Mucosa of stomach (tissue), 1 donor: ENCODE data around the gene CC2D1A.
A peak's percentile ranks its signal among the peaks of the same experiment; 100 is the strongest.

Experiments used
- H3K27me3 ChIP-seq: one replicate; pipeline ENCODE4 v1.7.0; 2013; ENCODE audit warnings: mild to moderate bottlenecking, low read length; ENCODE audit not compliant: control insufficient read depth, insufficient read depth
- H3K36me3 ChIP-seq: one replicate; pipeline ENCODE4 v1.7.0; 2013; ENCODE audit warnings: low read length; ENCODE audit not compliant: control insufficient read depth, insufficient read depth
- H3K4me1 ChIP-seq: one replicate; pipeline ENCODE4 v1.7.0; 2013; ENCODE audit warnings: mild to moderate bottlenecking, low read length; ENCODE audit not compliant: control insufficient read depth, insufficient read depth
- H3K4me3 ChIP-seq: one replicate; pipeline ENCODE4 v1.7.0; 2013; ENCODE audit warnings: low read length
- H3K9ac ChIP-seq: one replicate; pipeline ENCODE4 v1.7.0; 2013; ENCODE audit warnings: mild to moderate bottlenecking, low read length, moderate library complexity
- H3K9me3 ChIP-seq: one replicate; pipeline ENCODE4 v1.7.0; 2013; ENCODE audit warnings: mild to moderate bottlenecking, low read length, moderate library complexity; ENCODE audit not compliant: control insufficient read depth
- donor health status: Pancreatic carcinoma.

Gene CC2D1A

GRCh38 chr19:13952931-13953531 is 47.0 kb downstream of the CC2D1A start:
- H3K36me3 ChIP-seq: peaks cover 16% of the 10 kb centered on the region
- peak overlapping the region; percentile 71 for H3K9ac ChIP-seq
- H3K4me1 ChIP-seq: peaks cover 12% of the 10 kb centered on the region
- peak overlapping the region; percentile 88 for H3K4me3 ChIP-seq
- no peaks in the 10 kb centered on the region for H3K9me3 ChIP-seq
- H3K27me3 ChIP-seq: no peaks in the 10 kb centered on the region

GRCh38 chr19:13954185-13954584 is 48.2 kb downstream of the CC2D1A start:
- Histone ChIP-seq H3K9ac (peak overlapping the region; percentile 71), H3K36me3 (peaks cover 21% of the 10 kb centered on the region), H3K9me3 (no peaks in the 10 kb centered on the region), H3K4me1 (peaks cover 12% of the 10 kb centered on the region), H3K4me3 (no peak overlapping the region), H3K27me3 (no peaks in the 10 kb centered on the region)

- H3K36me3 ChIP-seq: peaks cover 21% of the 10 kb centered on the region
Measured at GRCh38 chr19:13955662-13956364, 49.8 kb downstream of the CC2D1A start.

GRCh38 chr19:13956365-13956744 is 50.4 kb downstream of the CC2D1A start:
- H3K36me3 ChIP-seq: peaks cover 21% of the 10 kb centered on the region
- no peaks in the 10 kb centered on the region for H3K27me3 ChIP-seq
- H3K4me3 ChIP-seq: no peak overlapping the region
- H3K9ac ChIP-seq: no peak overlapping the region
- H3K9me3 ChIP-seq: no peaks in the 10 kb centered on the region
- H3K4me1 ChIP-seq: peaks cover 12% of the 10 kb centered on the region

More at GRCh38 chr19:13955662-13956364, 49.8 kb downstream of the CC2D1A start:
- Histone ChIP-seq H3K4me3 (no peak overlapping the region), H3K9ac (no peak overlapping the region), H3K4me1 (peaks cover 12% of the 10 kb centered on the region), H3K27me3 (no peaks in the 10 kb centered on the region), H3K9me3 (no peaks in the 10 kb centered on the region)

GRCh38 chr19:13957051-13957450 is 51.0 kb downstream of the CC2D1A start:
- peaks cover 21% of the 10 kb centered on the region for H3K36me3 ChIP-seq
- H3K4me1 ChIP-seq: peaks cover 12% of the 10 kb centered on the region
- no peak overlapping the region for H3K4me3 ChIP-seq
- H3K9ac ChIP-seq: no peak overlapping the region
- no peaks in the 10 kb centered on the region for H3K9me3 ChIP-seq
- H3K27me3 ChIP-seq: no peaks in the 10 kb centered on the region

GRCh38 chr19:13958043-13958442 is 52.0 kb downstream of the CC2D1A start:
- H3K4me1 ChIP-seq: peaks cover 11% of the 10 kb centered on the region
- H3K36me3 ChIP-seq: peaks cover 21% of the 10 kb centered on the region
- no peak overlapping the region for H3K4me3 ChIP-seq
- no peaks in the 10 kb centered on the region for H3K27me3 ChIP-seq
- H3K9me3 ChIP-seq: no peaks in the 10 kb centered on the region
- no peak overlapping the region for H3K9ac ChIP-seq

DNA sequence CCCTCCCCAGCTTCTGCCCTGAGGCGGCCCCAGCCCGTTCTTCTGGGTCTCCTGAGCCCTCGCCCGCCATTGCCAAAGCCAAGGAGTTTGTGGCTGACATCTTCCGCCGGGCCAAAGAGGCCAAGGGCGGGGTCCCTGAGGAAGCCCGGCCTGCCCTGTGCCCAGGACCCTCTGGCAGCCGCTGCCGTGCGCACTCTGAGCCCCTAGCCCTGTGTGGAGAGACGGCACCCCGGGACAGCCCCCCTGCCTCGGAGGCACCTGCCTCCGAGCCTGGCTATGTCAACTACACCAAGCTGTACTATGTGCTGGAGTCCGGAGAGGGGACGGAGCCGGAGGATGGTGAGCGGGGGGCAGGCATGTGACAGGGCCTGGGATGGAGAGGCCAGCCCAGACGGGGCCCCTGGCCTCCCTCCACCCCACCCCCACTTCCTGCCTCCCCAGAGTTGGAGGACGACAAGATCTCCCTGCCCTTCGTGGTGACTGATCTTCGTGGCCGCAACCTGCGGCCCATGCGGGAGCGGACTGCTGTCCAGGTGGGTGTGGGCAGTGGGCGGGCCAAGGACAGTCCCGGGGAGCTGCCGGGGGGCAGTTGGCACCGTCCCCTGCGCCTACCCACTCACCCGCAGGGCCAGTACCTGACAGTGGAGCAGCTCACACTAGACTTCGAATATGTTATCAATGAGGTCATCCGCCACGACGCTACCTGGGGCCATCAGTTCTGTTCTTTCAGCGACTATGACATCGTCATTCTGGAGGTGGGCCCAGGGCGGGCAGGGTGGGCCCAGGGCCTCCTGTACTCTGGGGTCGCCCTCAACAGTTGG is 53.4 kb downstream of the CC2D1A start:
- no peaks in the 10 kb centered on the region for H3K4me1 ChIP-seq
- no peak overlapping the region for H3K4me3 ChIP-seq
- no peaks in the 10 kb centered on the region for H3K9me3 ChIP-seq
- no peak overlapping the region for H3K9ac ChIP-seq
- peaks cover 21% of the 10 kb centered on the region for H3K36me3 ChIP-seq
- no peaks in the 10 kb centered on the region for H3K27me3 ChIP-seq

DNA sequence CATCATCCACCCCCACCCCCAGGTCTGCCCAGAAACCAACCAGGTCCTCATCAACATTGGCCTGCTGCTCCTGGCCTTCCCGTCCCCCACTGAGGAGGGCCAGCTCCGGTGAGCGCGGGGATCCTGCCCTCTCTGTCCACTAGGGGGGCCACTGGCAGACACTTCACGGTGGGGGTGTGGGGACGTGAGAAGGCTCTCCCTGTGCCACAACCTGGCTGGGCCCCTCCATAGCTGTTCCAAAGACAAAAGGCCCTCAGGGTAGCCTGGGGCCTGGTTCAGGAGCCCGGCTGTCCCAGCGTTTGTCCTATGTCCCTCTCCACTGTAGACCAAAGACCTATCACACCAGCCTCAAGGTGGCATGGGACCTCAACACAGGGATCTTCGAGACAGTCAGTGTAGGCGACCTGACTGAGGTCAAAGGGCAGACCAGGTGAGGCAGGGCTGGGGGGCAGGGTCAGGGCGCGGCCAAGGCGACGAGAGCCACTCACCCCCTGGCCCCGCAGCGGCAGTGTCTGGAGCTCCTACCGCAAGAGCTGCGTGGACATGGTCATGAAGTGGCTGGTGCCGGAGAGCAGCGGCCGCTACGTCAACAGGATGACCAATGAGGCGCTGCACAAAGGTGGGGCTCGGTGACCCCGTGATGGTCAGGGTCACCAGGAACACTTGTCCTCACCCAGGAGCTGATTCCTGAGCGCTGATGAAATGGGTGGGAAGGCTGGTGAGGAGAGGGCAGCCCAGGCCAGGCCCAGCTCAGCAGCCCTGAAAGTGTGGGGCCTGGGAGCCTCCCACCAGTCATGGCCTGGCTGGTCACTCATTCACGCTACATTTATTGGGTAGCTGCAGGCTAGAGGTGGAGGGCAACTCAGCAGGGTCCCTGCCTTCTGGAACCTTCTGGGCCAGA is 54.2 kb downstream of the CC2D1A start:
- H3K36me3 ChIP-seq: peaks cover 19% of the 10 kb centered on the region
- H3K4me1 ChIP-seq: no peaks in the 10 kb centered on the region
- no peaks in the 10 kb centered on the region for H3K27me3 ChIP-seq

DNA sequence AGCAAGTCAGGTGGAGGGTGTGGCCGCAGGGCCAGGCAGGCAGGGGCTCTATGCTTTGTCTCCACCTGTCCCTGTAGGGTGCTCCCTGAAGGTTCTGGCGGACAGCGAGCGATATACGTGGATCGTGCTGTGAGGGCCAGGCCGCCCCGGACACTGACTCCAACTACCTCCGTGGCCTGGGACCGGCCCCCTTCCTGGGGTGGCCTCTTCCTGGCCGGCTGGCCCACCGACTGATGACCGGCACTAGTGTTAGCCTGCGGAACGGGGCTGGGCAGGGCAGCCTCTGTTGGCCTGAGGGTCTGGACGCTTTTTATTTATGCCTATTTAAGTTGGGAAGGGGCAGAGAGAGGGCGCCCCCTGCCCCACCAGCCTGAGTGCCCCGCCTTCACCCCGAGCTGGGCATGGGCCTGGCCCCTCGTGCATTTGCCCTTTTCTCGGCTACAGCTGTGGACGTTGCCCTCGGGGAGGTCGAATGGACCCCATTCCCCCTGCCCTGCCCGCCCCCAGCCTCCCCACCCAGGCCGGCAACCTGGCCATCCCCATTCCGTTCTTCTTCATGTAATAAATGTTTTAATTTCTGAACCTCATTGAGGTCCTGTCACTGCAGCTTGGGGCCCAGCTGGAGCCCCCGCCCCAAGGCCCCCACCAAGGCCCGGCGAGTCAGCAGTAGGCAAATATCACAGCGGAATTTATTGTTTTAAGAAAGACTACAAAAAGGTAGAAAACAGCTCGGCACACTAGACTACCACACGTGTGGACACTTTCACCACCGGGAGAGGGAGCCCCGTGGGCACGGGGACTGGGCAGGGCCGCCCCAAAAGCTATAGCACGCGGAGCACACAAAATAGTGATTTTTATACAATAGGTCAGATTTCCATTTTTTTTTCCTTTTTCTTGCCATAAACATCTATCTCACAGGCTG is 55.1 kb downstream of the CC2D1A start:
- no peaks in the 10 kb centered on the region for H3K9me3 ChIP-seq
- no peak overlapping the region for H3K9ac ChIP-seq
- H3K4me3 ChIP-seq: no peak overlapping the region
- no peaks in the 10 kb centered on the region for H3K27me3 ChIP-seq
- peaks cover 15% of the 10 kb centered on the region for H3K36me3 ChIP-seq
- H3K4me1 ChIP-seq: no peaks in the 10 kb centered on the region

More for the DNA sequence above, 54.2 kb downstream of the CC2D1A start:
- Histone ChIP-seq H3K9me3 (no peaks in the 10 kb centered on the region), H3K9ac (no peak overlapping the region), H3K4me3 (no peak overlapping the region)

DNA sequence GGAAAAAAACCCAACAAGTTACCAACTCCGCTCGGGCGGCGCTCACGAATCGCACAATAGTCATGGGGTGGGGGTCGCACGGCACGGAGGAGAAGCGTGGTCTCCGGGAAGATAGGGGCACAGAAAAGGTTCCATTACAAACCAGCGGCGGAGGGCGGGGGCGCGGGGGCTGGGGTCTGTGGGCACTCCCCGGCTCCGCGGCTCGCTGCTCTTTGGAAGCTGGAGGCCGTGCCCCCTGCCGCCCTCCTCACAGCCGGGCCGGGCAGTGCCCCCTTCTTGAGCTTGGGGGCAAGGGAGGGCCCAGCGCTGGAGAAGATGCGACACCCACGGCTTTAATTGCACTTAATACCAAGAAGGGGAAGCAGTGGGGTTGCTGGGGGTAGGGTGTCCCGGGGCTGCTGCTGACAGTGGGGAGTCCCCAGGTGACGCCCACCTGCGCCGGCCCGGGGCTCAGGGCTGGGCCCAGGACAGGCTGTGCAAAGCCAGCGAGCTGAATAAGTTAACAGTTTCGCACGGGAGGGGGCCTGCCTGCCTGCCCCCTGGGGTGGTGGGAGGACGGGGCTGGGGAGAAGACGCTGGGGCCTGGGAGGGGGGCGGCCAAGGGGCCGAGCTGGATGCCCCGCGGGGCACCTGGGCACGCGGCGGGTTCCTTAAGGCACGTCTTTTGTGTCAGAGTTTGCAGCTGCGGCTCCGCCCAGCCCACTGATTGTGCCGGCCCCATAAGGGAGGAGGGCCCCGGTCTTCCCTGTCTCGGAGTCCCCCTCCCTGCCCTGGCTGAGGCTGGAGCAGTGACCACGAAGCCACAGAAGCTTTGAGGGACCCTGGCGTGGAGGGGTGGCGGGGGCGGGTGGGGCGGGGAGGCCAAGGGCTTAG is 56.1 kb downstream of the CC2D1A start:
- Histone ChIP-seq H3K9me3 (no peaks in the 10 kb centered on the region), H3K4me3 (no peak overlapping the region), H3K27me3 (no peaks in the 10 kb centered on the region), H3K4me1 (no peaks in the 10 kb centered on the region), H3K36me3 (peaks cover 7% of the 10 kb centered on the region), H3K9ac (no peak overlapping the region)
